ENCODE results near the gene RABL6.
"Not testable (repeated sequence)": the region's sequence is repeated elsewhere in the genome, so short reads cannot be mapped to it uniquely, and the experiment has no call there.

RABL6 gene

GRCh38 chr9:136786451-136786850, 21.3 kb upstream of the RABL6 start:
- in situ Hi-C loops (cut with HindIII; ENCODE audit: low sequenced_read_pairs) = no loop called here
- no peak for DNase-seq (ENCODE audit: low read depth, low spot score)
- H3K4me3 ChIP-seq (ENCODE audit: low read depth, low read length) = no peak overlapping the region
- no peak for TF ChIP-seq CTCF (IDR thresholded peaks at IDR 0.05; ENCODE audit: low read depth, low read length)

- DNase-seq (ENCODE audit: low read depth, low spot score); in situ Hi-C loops (cut with HindIII; ENCODE audit: low sequenced_read_pairs); H3K4me3 ChIP-seq (ENCODE audit: low read depth, low read length): not testable (repeated sequence)
Observed at GRCh38 chr9:136786983-136787382, 20.8 kb upstream of the RABL6 start.

GRCh38 chr9:136787690-136788400, 19.9 kb upstream of the RABL6 start:
- in situ Hi-C loops (cut with HindIII; ENCODE audit: low sequenced_read_pairs) = no loop called here

GRCh38 chr9:136788644-136789522, 18.9 kb upstream of the RABL6 start:
- in situ Hi-C loops (cut with HindIII; ENCODE audit: low sequenced_read_pairs); DNase-seq (ENCODE audit: low read depth, low spot score): not testable (repeated sequence)

More at GRCh38 chr9:136787690-136788400, 19.9 kb upstream of the RABL6 start:
- DNase-seq (ENCODE audit: low read depth, low spot score) = peak; percentile 55
- TF ChIP-seq CTCF (IDR thresholded peaks at IDR 0.05; ENCODE audit: low read depth, low read length) = peak; percentile 74
- no peak overlapping the region for H3K4me3 ChIP-seq (ENCODE audit: low read depth, low read length)

GRCh38 chr9:136789523-136789937, 18.2 kb upstream of the RABL6 start:
- in situ Hi-C loops (cut with HindIII; ENCODE audit: low sequenced_read_pairs) = no loop called here
- no peak for TF ChIP-seq CTCF (IDR thresholded peaks at IDR 0.05; ENCODE audit: low read depth, low read length)
- no peak for DNase-seq (ENCODE audit: low read depth, low spot score)
- H3K4me3 ChIP-seq (ENCODE audit: low read depth, low read length) = no peak overlapping the region

More at GRCh38 chr9:136788644-136789522, 18.9 kb upstream of the RABL6 start:
- not testable (repeated sequence) for H3K4me3 ChIP-seq (ENCODE audit: low read depth, low read length)

GRCh38 chr9:136790640-136791515, 16.9 kb upstream of the RABL6 start, which contains the start of gene TMEM141:
TSS of gene TMEM141 (plus strand) at chr9:136791344. CDS start at chr9:136791371, 27 bp downstream.
- DNase-seq (ENCODE audit: low read depth, low spot score) = peak; percentile 100
- in situ Hi-C loops (cut with HindIII; ENCODE audit: low sequenced_read_pairs) = no loop called here
- H3K4me3 ChIP-seq (ENCODE audit: low read depth, low read length) = peak within 1 kb of the TSS; percentile 91
- no peak for TF ChIP-seq CTCF (IDR thresholded peaks at IDR 0.05; ENCODE audit: low read depth, low read length)

Data from astrocyte of the spinal cord (primary cell).